ENCODE results near the gene SGCB.

DNA sequence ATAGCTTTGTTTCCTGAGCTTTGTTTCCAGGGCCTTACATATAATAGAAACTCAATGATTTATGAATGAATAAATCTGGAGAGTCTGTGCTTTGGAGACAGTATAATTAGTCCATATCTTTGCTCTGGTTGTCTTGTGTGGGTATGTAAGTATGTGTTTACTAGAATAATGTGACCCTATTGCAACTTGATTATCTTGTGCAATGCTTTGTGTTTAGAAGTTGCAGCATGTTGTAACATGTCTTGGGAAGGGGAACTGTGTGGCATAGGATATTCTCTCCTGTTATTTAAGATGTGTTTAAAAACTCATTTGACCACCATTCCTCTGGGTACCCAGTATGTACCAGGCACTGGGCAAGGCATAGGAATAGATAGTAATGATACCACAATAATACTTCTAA, 19.1 kb upstream of the SGCB start:
- TF ChIP-seq CTCF (IDR thresholded peaks at IDR 0.05; ENCODE audit: poor library complexity) (no peak), EZH2phosphoT487 (IDR thresholded peaks at IDR 0.05; ENCODE audit: low read depth, severe bottlenecking, unreplicated experiment) (no peak)

Data from hepatocyte (in vitro differentiated cells).